Measurements from ENCODE around the gene MBOAT2.

DNA sequence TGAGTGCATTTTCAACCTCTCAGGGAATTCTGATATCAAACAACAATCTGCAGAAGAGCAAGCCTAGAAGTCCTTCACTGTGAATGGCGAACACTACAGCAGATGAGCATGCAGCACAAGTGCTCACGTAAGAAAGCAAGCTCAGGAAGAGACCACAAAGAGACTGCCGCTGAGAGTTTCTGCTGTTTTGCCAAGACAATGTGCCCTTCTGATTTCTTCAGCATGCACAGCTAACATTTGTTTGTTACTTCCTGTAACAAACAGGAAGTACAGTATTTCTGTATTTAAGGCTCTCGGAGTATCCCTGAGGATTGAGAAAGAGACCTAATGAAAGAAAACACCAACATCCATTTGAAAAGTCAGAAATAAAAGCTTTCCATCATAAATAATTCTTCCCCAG is 45.9 kb downstream of the MBOAT2 start:
- TF ChIP-seq, protein P1, sequence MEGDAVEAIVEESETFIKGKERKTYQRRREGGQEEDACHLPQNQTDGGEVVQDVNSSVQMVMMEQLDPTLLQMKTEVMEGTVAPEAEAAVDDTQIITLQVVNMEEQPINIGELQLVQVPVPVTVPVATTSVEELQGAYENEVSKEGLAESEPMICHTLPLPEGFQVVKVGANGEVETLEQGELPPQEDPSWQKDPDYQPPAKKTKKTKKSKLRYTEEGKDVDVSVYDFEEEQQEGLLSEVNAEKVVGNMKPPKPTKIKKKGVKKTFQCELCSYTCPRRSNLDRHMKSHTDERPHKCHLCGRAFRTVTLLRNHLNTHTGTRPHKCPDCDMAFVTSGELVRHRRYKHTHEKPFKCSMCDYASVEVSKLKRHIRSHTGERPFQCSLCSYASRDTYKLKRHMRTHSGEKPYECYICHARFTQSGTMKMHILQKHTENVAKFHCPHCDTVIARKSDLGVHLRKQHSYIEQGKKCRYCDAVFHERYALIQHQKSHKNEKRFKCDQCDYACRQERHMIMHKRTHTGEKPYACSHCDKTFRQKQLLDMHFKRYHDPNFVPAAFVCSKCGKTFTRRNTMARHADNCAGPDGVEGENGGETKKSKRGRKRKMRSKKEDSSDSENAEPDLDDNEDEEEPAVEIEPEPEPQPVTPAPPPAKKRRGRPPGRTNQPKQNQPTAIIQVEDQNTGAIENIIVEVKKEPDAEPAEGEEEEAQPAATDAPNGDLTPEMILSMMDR (IDR thresholded peaks at IDR 0.05; ENCODE audit: low read depth, low read length), result no peak
- TF ChIP-seq EZH2phosphoT487 (IDR thresholded peaks at IDR 0.05; ENCODE audit: low read depth), result no peak

All from OCI-LY3 (cell line).